Measurements from ENCODE around the gene HIVEP3.

HIVEP3 gene

GRCh38 chr1:41613689-41614574, 304.8 kb downstream of the HIVEP3 start:
- no peak for TF ChIP-seq CTCF (IDR thresholded peaks at IDR 0.05; ENCODE audit: low read depth, low read length)

GRCh38 chr1:41612953-41613352, 305.8 kb downstream of the HIVEP3 start:
- H3K4me3 ChIP-seq (ENCODE audit: low read depth, low read length): no peak overlapping the region
- no peak for TF ChIP-seq CTCF (IDR thresholded peaks at IDR 0.05; ENCODE audit: low read depth, low read length)

More at GRCh38 chr1:41613689-41614574, 304.8 kb downstream of the HIVEP3 start:
- no peak overlapping the region for H3K4me3 ChIP-seq (ENCODE audit: low read depth, low read length)

- TF ChIP-seq CTCF (IDR thresholded peaks at IDR 0.05; ENCODE audit: low read depth, low read length): no peak
- H3K4me3 ChIP-seq (ENCODE audit: low read depth, low read length): no peak overlapping the region
Measured at GRCh38 chr1:41611932-41612450, 306.7 kb downstream of the HIVEP3 start.

GRCh38 chr1:41611068-41611931, 307.4 kb downstream of the HIVEP3 start:
- TF ChIP-seq CTCF (IDR thresholded peaks at IDR 0.05; ENCODE audit: low read depth, low read length): no peak
- H3K4me3 ChIP-seq (ENCODE audit: low read depth, low read length): no peak overlapping the region

DNA sequence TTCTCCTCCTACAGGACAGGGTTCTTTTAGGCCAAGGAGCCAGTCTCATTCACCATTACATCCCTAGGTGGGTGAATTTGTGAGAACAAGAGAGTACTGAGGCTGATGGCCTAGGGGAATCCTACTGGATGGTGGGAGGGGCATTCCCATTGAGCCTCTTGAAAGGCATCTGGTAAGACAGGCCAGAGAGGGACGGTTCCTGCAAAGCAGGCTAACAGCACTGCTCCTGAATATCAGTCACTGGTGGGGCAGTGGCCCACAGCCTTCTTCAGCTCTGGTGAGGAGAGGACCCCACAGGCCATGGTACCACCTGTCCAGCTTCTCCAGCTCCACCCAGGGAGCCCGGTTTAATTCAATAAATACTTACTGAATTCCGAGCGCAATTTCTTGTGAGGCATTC, 308.4 kb downstream of the HIVEP3 start:
- H3K4me3 ChIP-seq (ENCODE audit: low read depth, low read length): no peak overlapping the region
- TF ChIP-seq CTCF (IDR thresholded peaks at IDR 0.05; ENCODE audit: low read depth, low read length): no peak

DNA sequence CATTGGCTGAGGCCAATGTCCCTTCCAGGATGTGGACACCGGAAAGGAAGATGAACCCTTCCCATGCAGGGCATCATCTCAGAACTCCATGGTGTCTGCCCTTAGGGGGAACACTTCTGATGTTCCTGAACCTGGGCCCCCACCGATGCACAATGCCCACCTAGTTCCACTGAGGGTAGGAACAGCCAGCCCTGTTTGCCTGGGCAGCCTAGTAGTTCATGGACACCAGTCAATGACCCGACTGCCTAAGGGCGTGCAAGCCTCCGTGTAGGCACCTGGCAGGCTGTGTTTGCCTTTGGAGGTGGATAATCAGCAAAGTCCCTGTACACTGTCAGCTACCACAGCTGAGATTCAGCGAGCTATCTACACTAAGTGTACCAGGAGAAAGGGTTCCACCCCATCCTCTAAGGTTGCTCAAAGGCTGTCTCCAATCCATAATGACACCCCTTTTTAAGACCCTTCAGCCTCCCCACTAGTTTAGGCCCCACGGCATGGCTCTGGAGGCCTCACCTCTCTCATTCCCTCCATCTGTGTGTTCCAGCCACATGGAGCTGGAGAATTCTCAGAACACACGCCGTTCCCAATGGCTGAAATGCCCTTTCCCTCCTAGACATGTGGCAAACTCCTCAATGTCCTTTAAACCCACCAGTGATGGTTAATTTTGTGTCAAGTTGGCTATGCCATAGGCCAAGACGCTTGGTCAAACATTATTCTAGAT, 309.4 kb downstream of the HIVEP3 start:
- no peak for TF ChIP-seq CTCF (IDR thresholded peaks at IDR 0.05; ENCODE audit: low read depth, low read length)
- no peak overlapping the region for H3K4me3 ChIP-seq (ENCODE audit: low read depth, low read length)

Data from WI38 (cell line).